RKO (cell line): ENCODE results near the gene SLC41A3.
A peak's percentile ranks its signal among the peaks of the same experiment; 100 is the strongest.

Experiments used
- DNase-seq: peaks from one replicate; pipeline ENCODE4 v3.0.0-alpha.2; 2016; ENCODE audit warnings: low spot score

The SLC41A3 gene

GRCh38 chr3:126083913-126084767 is at the start of gene SLC41A3:
SLC41A3 (minus strand) TSS chr3:126084124; CDS start chr3:126068219, 15,905 bp downstream.
- DNase-seq: peak; percentile 84

- no peak for DNase-seq
Observed at GRCh38 chr3:126133606-126134005, 49.7 kb upstream of the SLC41A3 start.

GRCh38 chr3:126132751-126133511 is 49.0 kb upstream of the SLC41A3 start:
- no peak for DNase-seq

GRCh38 chr3:126131881-126132750 is 48.2 kb upstream of the SLC41A3 start:
- no peak for DNase-seq

GRCh38 chr3:126130981-126131745 is 47.2 kb upstream of the SLC41A3 start:
- no peak for DNase-seq

- DNase-seq: no peak
Observed at GRCh38 chr3:126130081-126130855, 46.3 kb upstream of the SLC41A3 start.

GRCh38 chr3:126129398-126129891 is 45.5 kb upstream of the SLC41A3 start:
- no peak for DNase-seq

- DNase-seq: no peak
Observed at GRCh38 chr3:126128504-126129397, 44.8 kb upstream of the SLC41A3 start.

- no peak for DNase-seq
Observed at GRCh38 chr3:126127904-126128303, 44.0 kb upstream of the SLC41A3 start.

GRCh38 chr3:126127452-126127851 is 43.5 kb upstream of the SLC41A3 start:
- no peak for DNase-seq

- DNase-seq: no peak
Observed at GRCh38 chr3:126126811-126127431, 43.0 kb upstream of the SLC41A3 start.

- DNase-seq: no peak
Observed at GRCh38 chr3:126126286-126126685, 42.4 kb upstream of the SLC41A3 start.

- no peak for DNase-seq
Observed at GRCh38 chr3:126125781-126126251, 41.9 kb upstream of the SLC41A3 start.

- DNase-seq: no peak
Observed at GRCh38 chr3:126125341-126125740, 41.4 kb upstream of the SLC41A3 start.

GRCh38 chr3:126124896-126125295 is 41.0 kb upstream of the SLC41A3 start:
- DNase-seq: no peak

GRCh38 chr3:126124148-126124868 is 40.4 kb upstream of the SLC41A3 start:
- DNase-seq: no peak

GRCh38 chr3:126121632-126122031 is 37.7 kb upstream of the SLC41A3 start:
- DNase-seq: no peak

GRCh38 chr3:126121074-126121473 is 37.1 kb upstream of the SLC41A3 start:
- DNase-seq: no peak
